GM12878 (cell line): ENCODE data around the gene LIMD2. TPM values are rescaled to one million over a fixed set of nuclear protein-coding genes. Genes with fewer than 3 reads are reported as not detected.

Source experiments
- ATAC-seq: fragments of 200-7000 bp; cut with Tn5 transposase; 3 replicates; pipeline ENCODE4 v1.9.1; 2020; ENCODE audit warnings: mild to moderate bottlenecking, moderate library complexity
- BruUV-seq: library from RNA; stranded (reverse); fragments of 400-500 nt; replicated peaks from 2 replicates; lab custom pipeline; 2021; lab: Mats Ljungman, UMichigan
- CTCF ChIA-PET: fragments of 300-600 bp; sonication (Branson Sonifier 250); formaldehyde crosslinking; extraction: SDS; loops from one replicate; lab custom pipeline; 2021; ENCODE audit warnings: inconsistent platforms; lab: Yijun Ruan, JAX
- POLR2A ChIA-PET: fragments of 350-600 bp; formaldehyde crosslinking; extraction: SDS; loops from one replicate; lab custom pipeline; 2021; ENCODE audit warnings: inconsistent platforms; lab: Charles Lee
- RAD21 ChIA-PET: fragments of 300-600 bp; sonication (Branson Sonifier 250); formaldehyde crosslinking; loops from one replicate; lab custom pipeline; 2023; ENCODE audit warnings: antibody characterized with exemption; ENCODE audit not compliant: unreplicated experiment; lab: Charles Lee
- SMC1A ChIA-PET: fragments of 300-600 bp; sonication (Branson Sonifier 250); formaldehyde crosslinking; loops from one replicate; lab custom pipeline; 2023; ENCODE audit not compliant: unreplicated experiment, uncharacterized antibody; lab: Charles Lee
- DNase-seq: peaks from one replicate; pipeline ENCODE4 v3.0.0-alpha.2; 2011; ENCODE audit warnings: low read depth, low spot score
- FAIRE-seq: peaks from 3 replicates; lab custom pipeline; 2011; peaks lifted over from hg19 to GRCh38; lab: Jason Lieb, UNC
- H2AFZ ChIP-seq: 2 replicates; pipeline ENCODE4 v1.6.0; 2011; ENCODE audit warnings: low read depth, low read length, control low read depth; ENCODE audit not compliant: control insufficient read depth
- H3K27ac ChIP-seq: 2 replicates; pipeline ENCODE4 v1.5.1; 2011; ENCODE audit warnings: control low read depth; ENCODE audit not compliant: control insufficient read depth, insufficient read depth
- H3K27me3 ChIP-seq, 2 experiments: replicated peaks in 1 of 2; 2 replicates each; pipeline versions ENCODE4 v1.6.0 to v1.6.1; 2011; ENCODE audit warnings: low read length in 1 of 2; ENCODE audit not compliant: control insufficient read depth in 2 of 2, insufficient read depth in 2 of 2
- H3K36me3 ChIP-seq, 2 experiments: 2 replicates each; pipeline ENCODE4 v1.5.1; 2011; ENCODE audit warnings: low read length in 1 of 2; ENCODE audit not compliant: control insufficient read depth in 2 of 2, insufficient read depth in 2 of 2
- H3K4me1 ChIP-seq: 2 replicates; pipeline ENCODE4 v1.6.1; 2011; ENCODE audit warnings: mild to moderate bottlenecking, low read length, moderate library complexity, mixed read lengths; ENCODE audit not compliant: control insufficient read depth, insufficient read depth
- H3K4me2 ChIP-seq: 2 replicates; pipeline ENCODE4 v1.6.0; 2011; ENCODE audit warnings: control low read depth; ENCODE audit not compliant: control insufficient read depth, insufficient read depth
- H3K4me3 ChIP-seq: fragments of 200-600 bp; sonication (generic); 2 replicates; pipeline ENCODE4 v1.5.1; 2016
- H3K79me2 ChIP-seq: 2 replicates; pipeline ENCODE4 v1.6.0; 2011; ENCODE audit warnings: low read length; ENCODE audit not compliant: control insufficient read depth, insufficient read depth
- H3K9ac ChIP-seq: 2 replicates; pipeline ENCODE4 v1.8.0; 2011; ENCODE audit warnings: low read length, control low read depth, mixed read lengths; ENCODE audit not compliant: control insufficient read depth, insufficient read depth
- H3K9me3 ChIP-seq: replicated peaks from 3 replicates; pipeline ENCODE4 v1.5.1; 2011; ENCODE audit warnings: mild to moderate bottlenecking, low read length; ENCODE audit not compliant: control insufficient read depth, insufficient read depth
- H4K20me1 ChIP-seq: 2 replicates; pipeline ENCODE4 v1.6.0; 2011; ENCODE audit not compliant: control insufficient read depth, insufficient read depth
- BHLHE40 ChIP-seq, 2 experiments: fragments of 450-650 bp in 1 of 2; IDR thresholded peaks; 2 replicates each; pipeline ENCODE4 v1.6.1; 2011 to 2017; ENCODE audit warnings: low read depth in 2 of 2, borderline replicate concordance in 1 of 2, improper control_type of control experiment in 1 of 2, low read length in 1 of 2, mild to moderate bottlenecking in 1 of 2
- CEBPB ChIP-seq, 2 experiments: fragments of 150-350 bp in 1 of 2; IDR thresholded peaks; 2 replicates each; pipeline ENCODE4 v1.6.1; 2012 to 2014; ENCODE audit warnings: low read depth in 2 of 2, low read length in 2 of 2, borderline replicate concordance in 1 of 2, inconsistent platforms in 1 of 2
- MTA3 ChIP-seq: IDR thresholded peaks from 2 replicates; pipeline ENCODE4 v1.6.1; 2012; ENCODE audit warnings: low read length, inconsistent platforms, borderline replicate concordance
- MYB ChIP-seq: fragments of 150-350 bp; IDR thresholded peaks from 2 replicates; pipeline ENCODE4 v1.6.1; 2014; ENCODE audit warnings: mild to moderate bottlenecking, low read depth, low read length, borderline replicate concordance
- NFIC ChIP-seq: IDR thresholded peaks from 2 replicates; pipeline ENCODE4 v1.6.1; 2012; ENCODE audit warnings: low read depth, mild to moderate bottlenecking, inconsistent platforms, low read length, moderate library complexity
- NR2C1 ChIP-seq: fragments of 450-650 bp; IDR thresholded peaks from 2 replicates; pipeline ENCODE4 v1.6.1; 2017; ENCODE audit warnings: antibody characterized with exemption, mild to moderate bottlenecking, moderate library complexity
- NR2F1 ChIP-seq: fragments of 450-650 bp; conservative IDR thresholded peaks from 2 replicates; pipeline ENCODE4 v1.6.1; 2017; ENCODE audit warnings: mild to moderate bottlenecking
- PML ChIP-seq: IDR thresholded peaks from 2 replicates; pipeline ENCODE4 v1.6.1; 2012; ENCODE audit warnings: low read length, inconsistent platforms
- SMAD1 ChIP-seq: fragments of 450-650 bp; IDR thresholded peaks from 2 replicates; pipeline ENCODE4 v1.6.1; 2018; ENCODE audit warnings: mild to moderate bottlenecking, low read depth; ENCODE audit not compliant: partially characterized antibody
- TCF7 ChIP-seq: IDR thresholded peaks from 2 replicates; pipeline ENCODE4 v1.6.1; 2014; ENCODE audit warnings: antibody characterized with exemption, borderline replicate concordance
- WGBS: methylation state at CpG from one replicate; pipeline ENCODE4 v1.1.6; 2016; ENCODE audit warnings: low lambda C conversion rate; ENCODE audit not compliant: insufficient replicate concordance, insufficient coverage; ENCODE audit errors: missing lambda C conversion rate; 5-methylcytosine and 5-hydroxymethylcytosine counted together
- in situ Hi-C: fragments of 300-500 bp; cut with MboI; formaldehyde crosslinking; loops from 9 replicates; pipeline ENCODE4 v1.14.3; 2018; ENCODE audit warnings: mixed read lengths
- intact Hi-C: fragments of 100-400 bp; cut with micrococcal nuclease; formaldehyde crosslinking; loops from one replicate; pipeline ENCODE4 v1.14.2; 2022; ENCODE audit not compliant: unreplicated experiment
- polyA plus RNA-seq, 11 experiments: library from polyadenylated mRNA; depleted of rRNA in 4 of 11; unstranded in 6 of 11; stranded (reverse) in 5 of 11; fragments of >200 nt; fragmentation: Nextera tagmentation in 4 of 11; fragmentation: Illumina TruSeq in 1 of 11; extraction: Ambion mirVana in 4 of 11; extraction: Trizol in 1 of 11; gene quantifications; 1 replicate in 1 of 11; 2 replicates in 10 of 11; pipeline versions ENCODE4 v1.2.1 to v1.2.3, GENCODE V29; 2011 to 2016; ENCODE audit warnings: inconsistent platforms in 2 of 11, missing spikeins in 2 of 11, low read depth in 1 of 11
- total RNA-seq, 4 experiments: library from RNA; depleted of rRNA in 3 of 4; stranded (reverse); fragments of >200 nt in 3 of 4; fragmentation: Illumina TruSeq in 1 of 4; extraction: Trizol in 1 of 4; gene quantifications; 2 replicates each; pipeline versions ENCODE4 v1.2.1 to v1.2.3, GENCODE V29; 2013 to 2021
- TF ChIP-seq, protein P1 (sequence below): fragments of 450-650 bp; formaldehyde crosslinking; IDR thresholded peaks from 2 replicates; pipeline ENCODE4 v1.5.0; 2022; ENCODE audit warnings: mild to moderate bottlenecking, missing genetic modification characterization
- TF ChIP-seq, protein P2 (sequence below): IDR thresholded peaks from 2 replicates; pipeline ENCODE4 v1.6.1; 2011; ENCODE audit warnings: borderline replicate concordance, low read depth, mild to moderate bottlenecking, moderate library complexity, low read length; ENCODE audit not compliant: insufficient read depth, poor library complexity, severe bottlenecking
- TF ChIP-seq, protein P3 (sequence below): IDR thresholded peaks from 2 replicates; pipeline ENCODE4 v1.6.1; 2012; ENCODE audit warnings: low read depth, low read length, improper control_type of control experiment
- TF ChIP-seq, protein P4 (sequence below): IDR thresholded peaks from 2 replicates; pipeline ENCODE4 v1.6.1; 2011; ENCODE audit warnings: low read depth, mild to moderate bottlenecking, low read length, moderate library complexity, borderline replicate concordance; ENCODE audit errors: extremely low read depth
- TF ChIP-seq, protein P5 (sequence below): IDR thresholded peaks from 2 replicates; pipeline ENCODE4 v1.6.1; 2011; ENCODE audit warnings: low read depth, low read length, improper control_type of control experiment, borderline replicate concordance

LIMD2 gene
- total and polyA plus RNA-seq, 10 of the 15 experiments (the other 5 are each of a cell fraction or from before 2014, with no cell fraction given), result 1.1 to 339 (median 181) TPM

DNA sequence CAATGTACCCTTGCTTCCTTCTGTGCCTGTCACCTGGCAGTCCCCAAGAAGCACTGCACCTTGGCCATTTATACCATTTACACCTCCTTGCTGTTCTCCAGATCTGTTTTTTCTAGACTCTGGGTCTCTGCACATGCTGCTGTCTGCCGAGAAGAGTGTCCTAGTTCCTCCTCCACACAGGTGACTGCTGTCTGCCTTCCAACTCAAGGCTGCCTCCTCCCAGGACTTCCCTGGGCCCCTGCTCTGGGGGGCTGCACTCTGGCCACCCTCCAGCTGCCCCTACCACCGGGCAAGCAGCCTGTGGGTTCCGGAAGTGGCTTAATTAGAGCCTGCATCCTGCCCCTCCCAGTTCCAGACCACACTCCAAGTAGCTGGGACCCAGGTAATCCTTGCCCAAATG is 5.7 kb upstream of the LIMD2 start:
- ATAC-seq (no peak), DNase-seq (no peak), FAIRE-seq (no peak)
- ChIA-PET POLR2A (no interaction called here), RAD21 (interaction anchor here (0.8 to 1.3 kb wide), 2 partner anchors 8 to 280 kb away, joined by 3 to 4 read pairs; no protein-coding TSS in a partner anchor), CTCF (interaction anchor here (0.8 to 1.6 kb wide), 3 partner anchors 7 to 81 kb away, joined by 3 read pairs; no protein-coding TSS in a partner anchor), SMC1A (interaction anchor here (0.8 kb wide), 1 partner anchor 27 kb away, joined by 3 read pairs; no protein-coding TSS in a partner anchor)
- peaks cover 14% of the 10 kb centered on the region for H3K4me1 ChIP-seq
- no peaks in the 10 kb centered on the region for H3K9me3 ChIP-seq
- intact Hi-C loops (no loop called here), in situ Hi-C loops (no loop called here)
- H3K9ac ChIP-seq, result no peak overlapping the region
- H3K79me2 ChIP-seq, result peaks cover 26% of the 10 kb centered on the region
- no peak overlapping the region for H2AFZ ChIP-seq
- H4K20me1 ChIP-seq, result no peaks in the 10 kb centered on the region
- no peaks in the 10 kb centered on the region for H3K27me3 ChIP-seq
- H3K4me2 ChIP-seq, result no peak overlapping the region
- H3K36me3 ChIP-seq, result peaks cover 9 to 14% of the 10 kb centered on the region in 2 experiments
- H3K27ac ChIP-seq, result no peak overlapping the region; the same call in 1 of the 2 replicates
- H3K4me3 ChIP-seq, result no peak overlapping the region
- WGBS, result 30% methylated on average over 3 of the region's 3 CpGs
- BruUV-seq, result no TSS peak
- no peak for TF ChIP-seq MYB
- no peak for TF ChIP-seq TCF7
- TF ChIP-seq, protein P1, sequence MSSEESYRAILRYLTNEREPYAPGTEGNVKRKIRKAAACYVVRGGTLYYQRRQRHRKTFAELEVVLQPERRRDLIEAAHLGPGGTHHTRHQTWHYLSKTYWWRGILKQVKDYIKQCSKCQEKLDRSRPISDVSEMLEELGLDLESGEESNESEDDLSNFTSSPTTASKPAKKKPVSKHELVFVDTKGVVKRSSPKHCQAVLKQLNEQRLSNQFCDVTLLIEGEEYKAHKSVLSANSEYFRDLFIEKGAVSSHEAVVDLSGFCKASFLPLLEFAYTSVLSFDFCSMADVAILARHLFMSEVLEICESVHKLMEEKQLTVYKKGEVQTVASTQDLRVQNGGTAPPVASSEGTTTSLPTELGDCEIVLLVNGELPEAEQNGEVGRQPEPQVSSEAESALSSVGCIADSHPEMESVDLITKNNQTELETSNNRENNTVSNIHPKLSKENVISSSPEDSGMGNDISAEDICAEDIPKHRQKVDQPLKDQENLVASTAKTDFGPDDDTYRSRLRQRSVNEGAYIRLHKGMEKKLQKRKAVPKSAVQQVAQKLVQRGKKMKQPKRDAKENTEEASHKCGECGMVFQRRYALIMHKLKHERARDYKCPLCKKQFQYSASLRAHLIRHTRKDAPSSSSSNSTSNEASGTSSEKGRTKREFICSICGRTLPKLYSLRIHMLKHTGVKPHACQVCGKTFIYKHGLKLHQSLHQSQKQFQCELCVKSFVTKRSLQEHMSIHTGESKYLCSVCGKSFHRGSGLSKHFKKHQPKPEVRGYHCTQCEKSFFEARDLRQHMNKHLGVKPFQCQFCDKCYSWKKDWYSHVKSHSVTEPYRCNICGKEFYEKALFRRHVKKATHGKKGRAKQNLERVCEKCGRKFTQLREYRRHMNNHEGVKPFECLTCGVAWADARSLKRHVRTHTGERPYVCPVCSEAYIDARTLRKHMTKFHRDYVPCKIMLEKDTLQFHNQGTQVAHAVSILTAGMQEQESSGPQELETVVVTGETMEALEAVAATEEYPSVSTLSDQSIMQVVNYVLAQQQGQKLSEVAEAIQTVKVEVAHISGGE (CRISPR knock-in tag), result no peak
- TF ChIP-seq CEBPB (IDR thresholded peaks at IDR 0.05; ENCODE audit: borderline replicate concordance in 1 of 2, low read depth in 2 of 2, low read length in 2 of 2), result no peak
- TF ChIP-seq, protein P2, sequence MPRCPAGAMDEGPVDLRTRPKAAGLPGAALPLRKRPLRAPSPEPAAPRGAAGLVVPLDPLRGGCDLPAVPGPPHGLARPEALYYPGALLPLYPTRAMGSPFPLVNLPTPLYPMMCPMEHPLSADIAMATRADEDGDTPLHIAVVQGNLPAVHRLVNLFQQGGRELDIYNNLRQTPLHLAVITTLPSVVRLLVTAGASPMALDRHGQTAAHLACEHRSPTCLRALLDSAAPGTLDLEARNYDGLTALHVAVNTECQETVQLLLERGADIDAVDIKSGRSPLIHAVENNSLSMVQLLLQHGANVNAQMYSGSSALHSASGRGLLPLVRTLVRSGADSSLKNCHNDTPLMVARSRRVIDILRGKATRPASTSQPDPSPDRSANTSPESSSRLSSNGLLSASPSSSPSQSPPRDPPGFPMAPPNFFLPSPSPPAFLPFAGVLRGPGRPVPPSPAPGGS, result no peak
- TF ChIP-seq, protein P3, sequence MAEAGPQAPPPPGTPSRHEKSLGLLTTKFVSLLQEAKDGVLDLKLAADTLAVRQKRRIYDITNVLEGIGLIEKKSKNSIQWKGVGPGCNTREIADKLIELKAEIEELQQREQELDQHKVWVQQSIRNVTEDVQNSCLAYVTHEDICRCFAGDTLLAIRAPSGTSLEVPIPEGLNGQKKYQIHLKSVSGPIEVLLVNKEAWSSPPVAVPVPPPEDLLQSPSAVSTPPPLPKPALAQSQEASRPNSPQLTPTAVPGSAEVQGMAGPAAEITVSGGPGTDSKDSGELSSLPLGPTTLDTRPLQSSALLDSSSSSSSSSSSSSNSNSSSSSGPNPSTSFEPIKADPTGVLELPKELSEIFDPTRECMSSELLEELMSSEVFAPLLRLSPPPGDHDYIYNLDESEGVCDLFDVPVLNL, result no peak
- no peak for TF ChIP-seq NFIC
- no peak for TF ChIP-seq PML
- no peak for TF ChIP-seq NR2C1
- TF ChIP-seq, protein P4, sequence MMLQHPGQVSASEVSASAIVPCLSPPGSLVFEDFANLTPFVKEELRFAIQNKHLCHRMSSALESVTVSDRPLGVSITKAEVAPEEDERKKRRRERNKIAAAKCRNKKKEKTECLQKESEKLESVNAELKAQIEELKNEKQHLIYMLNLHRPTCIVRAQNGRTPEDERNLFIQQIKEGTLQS, result no peak
- TF ChIP-seq BHLHE40 (IDR thresholded peaks at IDR 0.05; ENCODE audit: borderline replicate concordance in 1 of 2, low read depth in 2 of 2, low read length in 1 of 2), result no peak
- no peak for TF ChIP-seq SMAD1
- no peak for TF ChIP-seq NR2F1
- TF ChIP-seq MTA3, result no peak
- TF ChIP-seq, protein P5, sequence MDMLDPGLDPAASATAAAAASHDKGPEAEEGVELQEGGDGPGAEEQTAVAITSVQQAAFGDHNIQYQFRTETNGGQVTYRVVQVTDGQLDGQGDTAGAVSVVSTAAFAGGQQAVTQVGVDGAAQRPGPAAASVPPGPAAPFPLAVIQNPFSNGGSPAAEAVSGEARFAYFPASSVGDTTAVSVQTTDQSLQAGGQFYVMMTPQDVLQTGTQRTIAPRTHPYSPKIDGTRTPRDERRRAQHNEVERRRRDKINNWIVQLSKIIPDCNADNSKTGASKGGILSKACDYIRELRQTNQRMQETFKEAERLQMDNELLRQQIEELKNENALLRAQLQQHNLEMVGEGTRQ, result no peak
